ENCODE results near the gene DNM3.

DNA sequence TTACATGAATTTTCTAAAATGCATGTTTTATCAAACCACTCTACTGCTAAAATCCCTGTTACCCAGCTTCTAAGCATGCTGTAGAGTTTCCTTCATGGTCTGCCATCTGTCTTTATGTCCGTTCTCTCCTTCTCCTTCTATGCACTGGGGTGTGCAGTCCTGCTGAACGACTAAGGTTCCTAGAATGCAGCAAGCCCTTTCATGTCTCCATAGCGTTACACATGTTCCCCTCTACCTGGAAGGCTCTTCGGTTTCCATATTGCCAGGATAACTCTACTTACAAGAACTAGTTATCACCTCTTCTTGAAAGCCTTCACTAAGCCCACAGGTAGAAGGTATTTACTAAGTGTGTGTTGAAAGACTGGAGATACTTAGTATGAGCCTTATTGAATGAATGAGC, 22.2 kb downstream of the DNM3 start:
- TF ChIP-seq, protein P1, sequence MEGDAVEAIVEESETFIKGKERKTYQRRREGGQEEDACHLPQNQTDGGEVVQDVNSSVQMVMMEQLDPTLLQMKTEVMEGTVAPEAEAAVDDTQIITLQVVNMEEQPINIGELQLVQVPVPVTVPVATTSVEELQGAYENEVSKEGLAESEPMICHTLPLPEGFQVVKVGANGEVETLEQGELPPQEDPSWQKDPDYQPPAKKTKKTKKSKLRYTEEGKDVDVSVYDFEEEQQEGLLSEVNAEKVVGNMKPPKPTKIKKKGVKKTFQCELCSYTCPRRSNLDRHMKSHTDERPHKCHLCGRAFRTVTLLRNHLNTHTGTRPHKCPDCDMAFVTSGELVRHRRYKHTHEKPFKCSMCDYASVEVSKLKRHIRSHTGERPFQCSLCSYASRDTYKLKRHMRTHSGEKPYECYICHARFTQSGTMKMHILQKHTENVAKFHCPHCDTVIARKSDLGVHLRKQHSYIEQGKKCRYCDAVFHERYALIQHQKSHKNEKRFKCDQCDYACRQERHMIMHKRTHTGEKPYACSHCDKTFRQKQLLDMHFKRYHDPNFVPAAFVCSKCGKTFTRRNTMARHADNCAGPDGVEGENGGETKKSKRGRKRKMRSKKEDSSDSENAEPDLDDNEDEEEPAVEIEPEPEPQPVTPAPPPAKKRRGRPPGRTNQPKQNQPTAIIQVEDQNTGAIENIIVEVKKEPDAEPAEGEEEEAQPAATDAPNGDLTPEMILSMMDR (IDR thresholded peaks at IDR 0.05), result no peak
- TF ChIP-seq RFX5 (IDR thresholded peaks at IDR 0.05; ENCODE audit: low read length), result no peak
- TF ChIP-seq, protein P2, sequence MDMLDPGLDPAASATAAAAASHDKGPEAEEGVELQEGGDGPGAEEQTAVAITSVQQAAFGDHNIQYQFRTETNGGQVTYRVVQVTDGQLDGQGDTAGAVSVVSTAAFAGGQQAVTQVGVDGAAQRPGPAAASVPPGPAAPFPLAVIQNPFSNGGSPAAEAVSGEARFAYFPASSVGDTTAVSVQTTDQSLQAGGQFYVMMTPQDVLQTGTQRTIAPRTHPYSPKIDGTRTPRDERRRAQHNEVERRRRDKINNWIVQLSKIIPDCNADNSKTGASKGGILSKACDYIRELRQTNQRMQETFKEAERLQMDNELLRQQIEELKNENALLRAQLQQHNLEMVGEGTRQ (IDR thresholded peaks at IDR 0.05; ENCODE audit: borderline replicate concordance, low read depth, low read length), result no peak
- TF ChIP-seq POLR2AphosphoS5 (IDR thresholded peaks at IDR 0.05; ENCODE audit: low read depth, low read length), result no peak
- no peak for TF ChIP-seq TCF12 (IDR thresholded peaks at IDR 0.05)
- TF ChIP-seq, protein P3, sequence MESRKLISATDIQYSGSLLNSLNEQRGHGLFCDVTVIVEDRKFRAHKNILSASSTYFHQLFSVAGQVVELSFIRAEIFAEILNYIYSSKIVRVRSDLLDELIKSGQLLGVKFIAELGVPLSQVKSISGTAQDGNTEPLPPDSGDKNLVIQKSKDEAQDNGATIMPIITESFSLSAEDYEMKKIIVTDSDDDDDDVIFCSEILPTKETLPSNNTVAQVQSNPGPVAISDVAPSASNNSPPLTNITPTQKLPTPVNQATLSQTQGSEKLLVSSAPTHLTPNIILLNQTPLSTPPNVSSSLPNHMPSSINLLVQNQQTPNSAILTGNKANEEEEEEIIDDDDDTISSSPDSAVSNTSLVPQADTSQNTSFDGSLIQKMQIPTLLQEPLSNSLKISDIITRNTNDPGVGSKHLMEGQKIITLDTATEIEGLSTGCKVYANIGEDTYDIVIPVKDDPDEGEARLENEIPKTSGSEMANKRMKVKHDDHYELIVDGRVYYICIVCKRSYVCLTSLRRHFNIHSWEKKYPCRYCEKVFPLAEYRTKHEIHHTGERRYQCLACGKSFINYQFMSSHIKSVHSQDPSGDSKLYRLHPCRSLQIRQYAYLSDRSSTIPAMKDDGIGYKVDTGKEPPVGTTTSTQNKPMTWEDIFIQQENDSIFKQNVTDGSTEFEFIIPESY (IDR thresholded peaks at IDR 0.05; ENCODE audit: borderline replicate concordance, low read depth), result no peak
- TF ChIP-seq EZH2phosphoT487 (IDR thresholded peaks at IDR 0.05; ENCODE audit: borderline replicate concordance, low read depth), result no peak
- TF ChIP-seq SIN3A (IDR thresholded peaks at IDR 0.05; ENCODE audit: borderline replicate concordance, low read depth, low read length), result no peak
